ENCODE results near the gene RABL6.
"Not testable (repeated sequence)": the region's sequence is repeated elsewhere in the genome, so short reads cannot be mapped to it uniquely, and the experiment has no call there.

DNA sequence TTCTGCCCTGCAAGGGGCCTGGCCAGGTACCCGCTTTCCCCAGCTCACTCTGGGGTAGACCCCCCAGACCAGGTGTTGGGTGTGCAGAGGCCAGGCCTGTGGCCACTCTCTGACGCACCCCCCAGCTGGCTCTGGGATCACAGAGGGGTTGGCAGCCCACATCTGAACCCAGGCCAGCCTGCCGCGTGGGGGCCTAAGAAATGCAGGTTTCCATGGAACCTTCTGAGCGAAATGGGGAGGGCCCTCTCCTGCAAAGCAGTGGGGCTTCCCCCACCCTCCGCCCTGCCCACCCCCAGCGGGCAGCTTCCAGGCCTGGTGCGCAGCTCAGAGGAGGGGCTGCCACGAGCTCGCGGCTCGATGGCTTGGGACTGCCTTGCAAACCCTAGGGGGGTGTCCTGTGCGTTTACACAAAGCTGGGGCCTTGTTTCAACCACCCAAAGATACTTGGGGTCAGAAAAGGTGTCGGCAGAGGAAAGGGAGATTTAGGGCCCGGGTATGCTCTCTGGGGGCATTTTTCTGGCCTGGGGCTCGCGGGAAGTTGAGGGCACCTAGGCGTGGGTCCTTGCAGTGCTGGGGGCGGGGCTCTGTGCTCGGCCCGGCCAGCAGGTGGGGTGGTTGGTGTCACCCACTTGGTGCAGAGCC lies 35.5 kb downstream of the RABL6 start:
- not testable (repeated sequence) for TF ChIP-seq EZH2 (IDR thresholded peaks at IDR 0.05; ENCODE audit: low read length, missing control alignments)
- TF ChIP-seq, protein P1, sequence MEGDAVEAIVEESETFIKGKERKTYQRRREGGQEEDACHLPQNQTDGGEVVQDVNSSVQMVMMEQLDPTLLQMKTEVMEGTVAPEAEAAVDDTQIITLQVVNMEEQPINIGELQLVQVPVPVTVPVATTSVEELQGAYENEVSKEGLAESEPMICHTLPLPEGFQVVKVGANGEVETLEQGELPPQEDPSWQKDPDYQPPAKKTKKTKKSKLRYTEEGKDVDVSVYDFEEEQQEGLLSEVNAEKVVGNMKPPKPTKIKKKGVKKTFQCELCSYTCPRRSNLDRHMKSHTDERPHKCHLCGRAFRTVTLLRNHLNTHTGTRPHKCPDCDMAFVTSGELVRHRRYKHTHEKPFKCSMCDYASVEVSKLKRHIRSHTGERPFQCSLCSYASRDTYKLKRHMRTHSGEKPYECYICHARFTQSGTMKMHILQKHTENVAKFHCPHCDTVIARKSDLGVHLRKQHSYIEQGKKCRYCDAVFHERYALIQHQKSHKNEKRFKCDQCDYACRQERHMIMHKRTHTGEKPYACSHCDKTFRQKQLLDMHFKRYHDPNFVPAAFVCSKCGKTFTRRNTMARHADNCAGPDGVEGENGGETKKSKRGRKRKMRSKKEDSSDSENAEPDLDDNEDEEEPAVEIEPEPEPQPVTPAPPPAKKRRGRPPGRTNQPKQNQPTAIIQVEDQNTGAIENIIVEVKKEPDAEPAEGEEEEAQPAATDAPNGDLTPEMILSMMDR (conservative IDR thresholded peaks at IDR 0.05 in 1 of 2, IDR thresholded peaks at IDR 0.05 in 1 of 2; ENCODE audit: low read depth in 1 of 2, low read length in 2 of 2), result not testable (repeated sequence)
